Spinal cord (tissue), 10 donors: ENCODE data around the gene PLCG2. TPM values are rescaled to one million over a fixed set of nuclear protein-coding genes. Genes with fewer than 3 reads are reported as not detected.
A peak's percentile ranks its signal among the peaks of the same experiment; 100 is the strongest.

ENCODE experiments used
- DNase-seq, 6 donors: peaks; one replicate each; pipeline versions ENCODE4 v3.0.0 to v3.0.0-alpha.2; 2013 to 2015; ENCODE audit warnings: low spot score in 6 of 6, low read depth in 4 of 6
- H3K27ac ChIP-seq: one replicate; pipeline ENCODE4 v1.5.1; 2013; ENCODE audit warnings: low read depth, low read length, control low read depth
- H3K27me3 ChIP-seq: one replicate; pipeline ENCODE4 v1.6.1; 2013; ENCODE audit warnings: low read length; ENCODE audit not compliant: control insufficient read depth, insufficient read depth
- H3K36me3 ChIP-seq: one replicate; pipeline ENCODE4 v1.6.1; 2013; ENCODE audit warnings: low read length; ENCODE audit not compliant: control insufficient read depth, insufficient read depth
- H3K4me1 ChIP-seq: one replicate; pipeline ENCODE4 v1.6.1; 2013; ENCODE audit warnings: low read length; ENCODE audit not compliant: control insufficient read depth, insufficient read depth
- H3K4me3 ChIP-seq: one replicate; pipeline ENCODE4 v1.5.1; 2013; ENCODE audit warnings: low read depth, low read length, control low read depth
- H3K9me3 ChIP-seq: one replicate; pipeline ENCODE4 v1.6.1; 2013; ENCODE audit warnings: low read length; ENCODE audit not compliant: control insufficient read depth, insufficient read depth
- WGBS: methylation state at CpG from one replicate; pipeline ENCODE4 v1.1.5; 2013; ENCODE audit warnings: missing lambda C conversion rate; ENCODE audit not compliant: insufficient coverage; 5-methylcytosine and 5-hydroxymethylcytosine counted together
- polyA plus RNA-seq, 2 donors: library from polyadenylated mRNA; unstranded; fragments of 120-200 nt; gene quantifications; one replicate each; pipeline ENCODE4 v1.2.1, GENCODE V29; 2013; ENCODE audit not compliant: insufficient read length in 2 of 2
- total RNA-seq, 2 donors: library from RNA; depleted of rRNA in 1 of 2; stranded (reverse); fragments of 120-200 nt in 1 of 2; fragments of >200 nt in 1 of 2; gene quantifications; one replicate each; pipeline versions ENCODE4 v1.2.3 to v1.2.4, GENCODE V29; 2013 to 2014
- donor health status: healthy.

Gene PLCG2
- total and polyA plus RNA-seq, 4 donors = 7.3 to 13.6 (median 8.0) TPM

DNA sequence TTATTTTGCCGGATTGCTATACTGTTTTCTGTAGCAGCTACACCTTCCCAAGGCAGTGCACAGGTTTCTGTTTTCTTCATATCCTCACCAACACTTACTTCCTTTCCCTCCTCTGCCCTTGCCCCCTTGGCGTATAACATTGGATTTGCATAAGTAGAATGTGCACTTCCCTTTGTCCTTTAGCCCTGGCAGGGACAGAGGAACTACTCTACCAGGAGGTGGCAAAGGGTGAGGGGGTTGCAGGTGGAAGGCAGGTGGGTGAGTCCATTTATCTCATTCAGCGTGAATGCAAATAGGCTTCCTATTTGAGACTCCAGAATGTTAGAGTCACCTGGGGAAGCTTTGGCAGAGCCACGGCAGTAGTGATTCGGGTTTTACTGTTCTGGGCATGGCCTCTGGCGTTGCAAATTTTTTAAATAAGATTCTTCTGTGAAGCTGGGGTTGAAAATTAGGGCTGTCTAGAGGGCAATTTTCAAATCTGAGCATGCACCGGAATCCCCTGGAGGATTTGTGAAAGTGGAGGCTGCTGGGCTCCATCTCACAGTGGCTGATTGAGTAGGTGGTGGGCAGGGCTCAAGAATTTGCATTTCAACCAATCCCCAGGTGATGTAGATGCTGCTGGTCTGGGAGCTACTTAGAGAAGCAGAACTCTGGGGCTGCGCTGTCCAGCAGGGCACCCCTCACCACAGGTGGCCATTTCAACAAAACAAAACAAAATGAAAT is 84.7 kb downstream of the PLCG2 start:
- DNase-seq = peak in 1 of 6 donors; percentile 61
- peaks cover 23% of the 10 kb centered on the region for H3K4me1 ChIP-seq
- H3K27me3 ChIP-seq = peaks cover 2% of the 10 kb centered on the region
- H3K9me3 ChIP-seq = no peaks in the 10 kb centered on the region
- H3K4me3 ChIP-seq = no peak overlapping the region
- WGBS = 46% methylated on average over 6 of the region's 8 CpGs
- H3K36me3 ChIP-seq = no peaks in the 10 kb centered on the region
- no peak overlapping the region for H3K27ac ChIP-seq

DNA sequence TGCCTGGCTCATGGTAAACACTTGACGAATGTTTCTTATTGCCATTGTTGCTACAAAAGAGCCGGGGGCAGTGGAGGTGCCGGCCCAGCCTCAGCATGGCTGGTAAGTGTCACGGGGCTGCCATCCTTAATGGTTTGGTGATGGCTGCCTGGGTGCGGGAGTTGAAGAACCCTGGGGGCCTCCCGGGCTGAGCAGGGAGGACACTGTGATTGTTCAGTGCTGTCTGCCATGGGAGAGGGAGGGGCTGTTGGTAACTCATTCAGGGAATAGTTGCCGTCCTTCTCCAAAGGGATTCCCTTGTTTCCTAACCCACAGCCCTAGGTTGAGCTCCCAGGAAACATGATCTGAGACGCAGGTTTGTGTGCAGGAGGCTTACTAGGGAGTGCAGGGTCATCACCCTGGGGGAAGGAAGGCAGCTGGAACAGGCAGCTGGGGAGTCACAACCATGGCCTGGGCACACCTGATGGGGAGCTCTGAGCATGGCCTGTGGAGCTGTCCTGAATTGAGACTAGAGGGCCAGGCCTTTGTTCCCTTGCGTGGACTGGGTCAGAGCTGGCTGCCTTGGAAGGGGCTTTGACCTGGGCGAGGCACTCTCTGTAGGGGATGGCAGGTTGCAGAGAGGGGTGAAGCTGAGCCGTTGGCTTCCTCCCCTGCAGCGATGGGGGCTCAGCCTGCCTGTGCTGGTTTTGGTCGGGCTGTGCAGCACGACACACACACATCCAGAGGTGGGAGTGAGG is 85.7 kb downstream of the PLCG2 start:
- WGBS = 46% methylated on average over 13 of the region's 14 CpGs
- no peak for DNase-seq
- Histone ChIP-seq H3K27ac (no peak overlapping the region), H3K9me3 (no peaks in the 10 kb centered on the region), H3K4me3 (no peak overlapping the region), H3K27me3 (peaks cover 2% of the 10 kb centered on the region), H3K36me3 (no peaks in the 10 kb centered on the region), H3K4me1 (peaks cover 23% of the 10 kb centered on the region)

DNA sequence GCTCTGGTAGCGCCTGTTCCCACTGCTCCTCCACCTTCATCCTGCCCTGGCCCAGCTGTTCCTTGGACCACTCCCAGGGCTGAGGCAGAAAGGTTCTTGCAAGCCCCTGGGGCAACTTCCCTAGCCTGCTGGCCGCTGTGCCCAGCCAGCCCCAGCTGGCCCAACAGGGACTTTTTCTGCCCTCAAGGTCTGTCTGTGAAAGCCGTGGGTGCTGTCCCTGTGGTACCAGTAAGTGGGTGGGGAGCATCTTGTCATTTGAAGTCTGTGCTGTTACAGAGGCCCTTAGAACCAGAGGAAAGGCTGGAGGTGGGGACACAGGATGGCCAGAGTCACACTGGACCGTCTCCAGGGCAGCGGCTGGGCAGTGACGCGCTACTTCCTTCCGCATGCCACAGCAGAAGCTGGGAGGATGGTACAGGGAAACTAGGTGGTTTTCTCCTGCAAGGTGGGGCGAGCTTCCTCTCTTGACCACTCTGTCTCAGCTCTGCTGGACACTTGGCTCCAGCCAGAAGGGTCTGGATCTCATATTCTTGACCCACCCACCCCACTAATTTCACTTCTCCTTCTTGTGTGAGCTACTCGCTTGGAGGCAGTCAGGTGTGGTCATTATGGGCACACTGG is 87.8 kb downstream of the PLCG2 start:
- H3K9me3 ChIP-seq = no peaks in the 10 kb centered on the region
- DNase-seq = peak in 1 of 6 donors; percentile 5
- H3K27me3 ChIP-seq = peaks cover 2% of the 10 kb centered on the region
- H3K36me3 ChIP-seq = no peaks in the 10 kb centered on the region
- H3K4me3 ChIP-seq = no peak overlapping the region
- no peak overlapping the region for H3K27ac ChIP-seq
- H3K4me1 ChIP-seq = peaks cover 17% of the 10 kb centered on the region
- WGBS = 57% methylated on average over 8 of the region's 10 CpGs

DNA sequence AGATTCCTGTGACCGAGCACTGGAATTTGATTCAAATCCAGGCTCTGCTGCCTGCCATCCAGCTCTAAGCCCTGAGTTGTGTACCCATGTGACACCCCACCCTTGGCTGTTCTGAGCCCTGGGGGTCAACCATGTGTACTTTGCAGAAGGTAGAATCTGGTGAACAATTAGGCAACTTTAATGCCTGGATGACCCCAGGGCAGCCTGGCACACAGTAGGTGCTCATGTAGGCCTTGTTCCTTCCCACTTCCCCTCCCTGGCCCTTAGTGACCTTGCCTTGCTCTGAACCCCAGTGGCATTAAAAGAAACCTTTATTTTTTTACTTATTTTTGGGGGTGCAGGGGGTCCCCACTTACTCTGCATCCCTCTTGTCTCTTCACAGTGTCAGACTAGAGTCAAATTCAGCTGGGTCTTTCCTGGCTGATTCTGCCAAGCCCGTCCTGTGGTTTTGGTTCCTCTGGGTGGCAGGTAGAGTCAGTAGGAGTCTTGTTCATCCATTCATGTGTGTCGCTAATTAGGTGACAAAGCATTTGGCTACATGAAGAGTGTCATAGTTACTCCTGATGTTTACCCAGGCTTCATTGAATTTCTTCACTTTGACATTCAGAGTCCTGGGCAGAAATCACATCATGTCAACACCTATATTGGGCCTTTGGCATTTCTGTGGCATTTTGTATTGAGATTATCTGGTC is 89.1 kb downstream of the PLCG2 start:
- Histone ChIP-seq H3K36me3 (no peaks in the 10 kb centered on the region), H3K27me3 (peaks cover 2% of the 10 kb centered on the region), H3K4me3 (no peak overlapping the region), H3K9me3 (no peaks in the 10 kb centered on the region), H3K27ac (no peak overlapping the region), H3K4me1 (peaks cover 15% of the 10 kb centered on the region)
- 93% methylated on average over 2 of the region's 3 CpGs for WGBS
- DNase-seq = no peak

DNA sequence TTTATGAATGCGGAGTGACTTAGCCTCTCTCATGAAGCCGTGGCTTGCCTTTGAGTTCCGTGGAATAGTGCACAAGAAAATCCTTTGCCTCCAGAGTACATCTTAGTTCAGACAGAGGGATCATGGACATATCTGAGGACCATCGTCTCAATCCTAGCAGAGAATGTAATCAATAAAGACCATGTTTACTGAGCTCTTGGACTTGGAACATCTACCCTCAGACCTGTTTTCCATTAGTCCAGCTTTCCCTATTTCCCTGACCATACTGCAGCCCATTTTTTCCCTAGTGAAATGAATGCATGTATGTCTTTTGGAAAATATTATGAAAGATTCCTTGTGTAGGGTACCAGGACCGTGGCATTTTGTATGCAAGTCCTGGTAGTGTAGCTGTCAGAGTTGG is 90.2 kb downstream of the PLCG2 start:
- Histone ChIP-seq H3K9me3 (no peaks in the 10 kb centered on the region), H3K36me3 (no peaks in the 10 kb centered on the region), H3K27ac (no peak overlapping the region), H3K27me3 (no peaks in the 10 kb centered on the region), H3K4me1 (peaks cover 13% of the 10 kb centered on the region), H3K4me3 (no peak overlapping the region)
- no peak for DNase-seq
- WGBS = 82% methylated on average over 2 of the region's 5 CpGs

DNA sequence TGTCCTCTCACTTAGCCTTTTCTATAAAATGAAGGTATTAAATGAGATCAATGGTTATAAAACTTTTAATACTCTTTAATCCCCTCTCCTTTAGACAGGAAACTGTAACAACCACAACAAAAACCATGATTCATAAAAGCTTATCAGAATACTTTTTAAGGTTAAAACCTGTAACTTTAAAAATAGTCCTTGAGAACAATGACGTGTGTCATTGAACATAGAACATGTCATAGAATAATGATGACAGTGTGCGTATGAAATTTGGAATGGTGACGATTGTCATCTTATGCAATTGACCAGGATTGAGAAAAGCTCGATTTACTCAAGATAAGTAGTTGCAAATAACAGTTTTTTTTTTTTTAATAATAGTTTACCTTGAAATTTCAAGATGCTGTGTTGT is 94.1 kb downstream of the PLCG2 start:
- Histone ChIP-seq H3K27ac (no peak overlapping the region), H3K27me3 (no peaks in the 10 kb centered on the region), H3K4me1 (no peaks in the 10 kb centered on the region), H3K9me3 (no peaks in the 10 kb centered on the region), H3K36me3 (no peaks in the 10 kb centered on the region), H3K4me3 (no peak overlapping the region)
- WGBS = 67% methylated on average over 1 of the region's 4 CpGs
- DNase-seq = no peak

DNA sequence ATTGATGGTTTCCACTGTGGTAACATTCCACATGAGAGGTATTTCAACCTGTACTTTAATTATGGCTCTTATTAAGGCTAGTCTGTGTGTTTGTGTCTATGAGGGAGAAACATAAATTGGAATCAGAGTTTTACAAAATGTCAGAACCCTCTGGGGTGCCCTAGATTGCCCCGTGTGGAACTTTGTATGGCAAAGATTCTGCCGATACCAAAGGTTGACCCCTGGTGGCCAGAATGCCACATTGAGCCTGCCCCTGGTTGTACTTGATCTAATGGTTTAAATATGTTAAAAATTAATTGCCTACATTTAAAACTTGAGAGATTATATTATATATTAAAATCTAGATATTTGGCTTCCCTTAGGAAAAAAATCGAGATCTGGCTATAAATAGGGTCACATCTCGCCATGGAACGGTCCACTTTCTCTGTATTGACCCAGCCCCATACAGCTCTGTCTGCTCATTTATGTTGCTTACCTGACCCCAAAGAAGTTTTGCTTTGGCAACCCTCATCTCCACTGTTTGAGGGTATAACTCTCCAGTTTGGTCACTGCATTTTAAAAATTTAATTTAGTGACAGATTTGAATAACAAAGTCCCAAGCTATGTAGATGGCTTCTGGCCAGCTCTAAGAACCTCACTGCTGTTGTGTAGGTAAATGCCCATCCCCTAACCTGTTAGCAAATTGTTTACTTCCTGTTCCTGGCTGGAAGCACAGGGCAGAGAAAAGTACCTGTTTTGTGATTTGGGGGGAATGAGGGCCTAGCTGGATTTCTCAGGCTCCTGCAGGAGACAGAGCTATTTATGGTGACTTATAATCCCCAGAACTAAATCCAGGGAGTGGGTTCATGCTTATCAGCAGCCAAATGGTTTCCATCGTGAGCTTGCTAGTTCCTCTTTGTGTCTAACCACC is 95.0 kb downstream of the PLCG2 start:
- WGBS = 8% methylated on average over 5 of the region's 6 CpGs
- no peaks in the 10 kb centered on the region for H3K4me1 ChIP-seq
- no peak overlapping the region for H3K4me3 ChIP-seq
- DNase-seq = peak in 2 of 6 donors; percentile 33 to 49
- H3K27ac ChIP-seq = no peak overlapping the region
- no peaks in the 10 kb centered on the region for H3K36me3 ChIP-seq
- no peaks in the 10 kb centered on the region for H3K9me3 ChIP-seq
- H3K27me3 ChIP-seq = no peaks in the 10 kb centered on the region

DNA sequence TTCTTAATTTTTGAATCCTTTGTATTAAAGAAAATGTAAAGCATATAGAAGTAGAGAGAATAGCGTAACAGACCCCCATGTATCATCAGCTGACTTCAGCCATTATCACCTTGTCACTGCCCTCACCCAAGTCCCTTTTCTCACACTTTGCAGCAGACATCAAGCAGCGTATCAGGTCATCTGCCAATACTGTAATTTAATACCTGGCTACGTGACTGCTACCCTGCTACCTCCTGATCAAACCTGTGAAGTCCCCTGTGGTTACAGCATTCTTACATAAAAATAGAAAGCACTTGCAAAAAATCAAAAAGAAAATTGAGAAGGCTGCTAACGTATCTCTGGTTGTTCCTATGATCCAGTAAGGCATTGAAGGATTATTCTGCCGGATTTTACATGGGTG is 96.4 kb downstream of the PLCG2 start:
- DNase-seq = no peak
- WGBS = 69% methylated on average over 5 of the region's 5 CpGs
- Histone ChIP-seq H3K4me3 (no peak overlapping the region), H3K9me3 (no peaks in the 10 kb centered on the region), H3K27ac (no peak overlapping the region), H3K36me3 (no peaks in the 10 kb centered on the region), H3K27me3 (no peaks in the 10 kb centered on the region), H3K4me1 (no peaks in the 10 kb centered on the region)
